Brain microvascular endothelial cell (primary cell): ENCODE data around the gene NDNF.

Experiments used
- DNase-seq: peaks from one replicate; pipeline ENCODE4 v3.0.0-alpha.2; 2020
- H3K27ac ChIP-seq: fragments of 250-450 bp; sonication (Bioruptor Pico); 2 replicates; pipeline ENCODE4 v1.5.1; 2020; ENCODE audit warnings: mild to moderate bottlenecking, moderate library complexity
- H3K27me3 ChIP-seq: fragments of 250-450 bp; sonication (Bioruptor Pico); replicated peaks from 2 replicates; pipeline ENCODE4 v1.5.1; 2020; ENCODE audit warnings: mild to moderate bottlenecking
- H3K36me3 ChIP-seq: fragments of 250-450 bp; sonication (Bioruptor Pico); replicated peaks from 2 replicates; pipeline ENCODE4 v1.5.1; 2020; ENCODE audit warnings: mild to moderate bottlenecking
- H3K4me3 ChIP-seq: 2 replicates; pipeline ENCODE4 v1.5.1; 2011; ENCODE audit warnings: low read depth, mild to moderate bottlenecking, control low read depth, low read length, moderate library complexity
- in situ Hi-C: cut with HindIII; loops from 2 replicates; pipeline ENCODE4 v1.10.0; 2017; ENCODE audit warnings: low sequenced_read_pairs, low pct_ligation_motif_present
- TF ChIP-seq, protein P1 (sequence below): IDR thresholded peaks from 2 replicates; pipeline ENCODE4 v1.5.1; 2011; ENCODE audit warnings: low read depth, mild to moderate bottlenecking, moderate library complexity, low read length, control low read depth, inconsistent platforms; ENCODE audit errors: missing control alignments

The NDNF gene

DNA sequence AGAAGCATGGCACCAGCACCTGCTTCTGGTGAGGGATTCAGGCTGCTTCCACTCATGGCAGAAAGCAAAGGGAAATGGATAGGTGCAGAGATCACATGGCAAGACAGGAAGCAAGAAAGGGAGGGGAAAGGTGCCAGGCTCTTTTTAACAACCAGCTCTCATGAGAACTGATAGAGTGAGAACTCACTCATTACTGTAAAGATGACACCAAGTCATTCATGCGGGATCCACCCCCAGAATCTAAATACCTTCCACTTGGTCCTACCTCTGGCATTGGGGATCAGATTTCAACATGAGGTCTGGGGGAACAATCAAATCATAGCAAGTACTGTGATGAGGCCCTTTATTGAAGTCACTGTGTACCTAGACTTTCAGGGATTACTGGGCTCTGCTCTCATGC, 77.8 kb downstream of the NDNF start:
- H3K4me3 ChIP-seq = no peak overlapping the region
- in situ Hi-C loops = no loop called here
- no peak for DNase-seq
- no peaks in the 10 kb centered on the region for H3K36me3 ChIP-seq
- TF ChIP-seq, protein P1, sequence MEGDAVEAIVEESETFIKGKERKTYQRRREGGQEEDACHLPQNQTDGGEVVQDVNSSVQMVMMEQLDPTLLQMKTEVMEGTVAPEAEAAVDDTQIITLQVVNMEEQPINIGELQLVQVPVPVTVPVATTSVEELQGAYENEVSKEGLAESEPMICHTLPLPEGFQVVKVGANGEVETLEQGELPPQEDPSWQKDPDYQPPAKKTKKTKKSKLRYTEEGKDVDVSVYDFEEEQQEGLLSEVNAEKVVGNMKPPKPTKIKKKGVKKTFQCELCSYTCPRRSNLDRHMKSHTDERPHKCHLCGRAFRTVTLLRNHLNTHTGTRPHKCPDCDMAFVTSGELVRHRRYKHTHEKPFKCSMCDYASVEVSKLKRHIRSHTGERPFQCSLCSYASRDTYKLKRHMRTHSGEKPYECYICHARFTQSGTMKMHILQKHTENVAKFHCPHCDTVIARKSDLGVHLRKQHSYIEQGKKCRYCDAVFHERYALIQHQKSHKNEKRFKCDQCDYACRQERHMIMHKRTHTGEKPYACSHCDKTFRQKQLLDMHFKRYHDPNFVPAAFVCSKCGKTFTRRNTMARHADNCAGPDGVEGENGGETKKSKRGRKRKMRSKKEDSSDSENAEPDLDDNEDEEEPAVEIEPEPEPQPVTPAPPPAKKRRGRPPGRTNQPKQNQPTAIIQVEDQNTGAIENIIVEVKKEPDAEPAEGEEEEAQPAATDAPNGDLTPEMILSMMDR = no peak
- no peak overlapping the region for H3K27ac ChIP-seq
- H3K27me3 ChIP-seq = no peaks in the 10 kb centered on the region

DNA sequence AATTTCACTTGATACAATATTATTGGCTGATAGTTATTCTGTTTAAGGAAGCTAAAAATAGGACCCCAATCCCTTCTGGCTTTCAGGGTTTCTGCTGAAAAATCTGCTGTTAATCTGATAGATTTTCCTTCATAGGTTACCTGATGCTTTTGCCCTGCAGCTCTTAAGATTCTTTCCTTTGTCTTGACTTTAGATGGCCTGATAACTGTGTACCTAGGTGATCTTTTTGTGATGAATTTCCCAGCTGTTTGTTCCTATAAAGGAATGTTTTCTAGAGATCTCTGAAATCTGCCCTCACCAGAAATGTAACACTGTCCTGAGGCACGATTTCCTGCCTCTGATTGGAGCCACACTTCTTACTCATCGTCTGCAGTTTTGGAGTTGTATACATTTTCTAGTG, 80.5 kb downstream of the NDNF start:
- H3K4me3 ChIP-seq = no peak overlapping the region
- TF ChIP-seq, protein P1 = no peak
- no peak overlapping the region for H3K27ac ChIP-seq
- no peaks in the 10 kb centered on the region for H3K27me3 ChIP-seq
- DNase-seq = no peak
- in situ Hi-C loops = no loop called here
- H3K36me3 ChIP-seq = no peaks in the 10 kb centered on the region

DNA sequence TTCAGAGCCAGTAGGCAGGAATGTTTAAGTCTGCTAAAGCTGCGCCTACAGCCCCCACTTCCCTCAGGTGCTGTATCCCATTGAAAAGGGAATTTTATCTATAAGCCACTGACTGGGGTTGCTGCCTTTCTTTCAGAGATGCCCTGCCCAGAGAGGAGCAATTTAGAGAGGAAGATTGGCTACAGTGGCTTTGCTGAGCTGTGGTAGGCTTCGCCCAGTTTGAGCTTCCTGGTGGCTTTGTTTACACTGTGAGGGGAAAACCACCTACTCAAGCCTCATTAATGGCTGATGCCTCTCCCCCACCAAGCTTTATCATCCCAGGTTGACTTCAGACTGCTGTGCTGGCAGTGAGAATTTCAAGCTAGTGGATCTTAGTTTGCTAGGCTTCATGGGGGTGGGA, 82.1 kb downstream of the NDNF start:
- Histone ChIP-seq H3K36me3 (no peaks in the 10 kb centered on the region), H3K27ac (no peak overlapping the region), H3K27me3 (no peaks in the 10 kb centered on the region), H3K4me3 (no peak overlapping the region)
- in situ Hi-C loops = no loop called here
- no peak for DNase-seq
- TF ChIP-seq, protein P1 = no peak
